ENCODE results near the gene G6PC3. TPM values are rescaled to one million over a fixed set of nuclear protein-coding genes. Genes with fewer than 3 reads are reported as not detected.

The G6PC3 gene
- polyA plus RNA-seq, 2 of the 4 experiments (the other 2 are of a cell fraction) = 104 to 130 TPM

DNA sequence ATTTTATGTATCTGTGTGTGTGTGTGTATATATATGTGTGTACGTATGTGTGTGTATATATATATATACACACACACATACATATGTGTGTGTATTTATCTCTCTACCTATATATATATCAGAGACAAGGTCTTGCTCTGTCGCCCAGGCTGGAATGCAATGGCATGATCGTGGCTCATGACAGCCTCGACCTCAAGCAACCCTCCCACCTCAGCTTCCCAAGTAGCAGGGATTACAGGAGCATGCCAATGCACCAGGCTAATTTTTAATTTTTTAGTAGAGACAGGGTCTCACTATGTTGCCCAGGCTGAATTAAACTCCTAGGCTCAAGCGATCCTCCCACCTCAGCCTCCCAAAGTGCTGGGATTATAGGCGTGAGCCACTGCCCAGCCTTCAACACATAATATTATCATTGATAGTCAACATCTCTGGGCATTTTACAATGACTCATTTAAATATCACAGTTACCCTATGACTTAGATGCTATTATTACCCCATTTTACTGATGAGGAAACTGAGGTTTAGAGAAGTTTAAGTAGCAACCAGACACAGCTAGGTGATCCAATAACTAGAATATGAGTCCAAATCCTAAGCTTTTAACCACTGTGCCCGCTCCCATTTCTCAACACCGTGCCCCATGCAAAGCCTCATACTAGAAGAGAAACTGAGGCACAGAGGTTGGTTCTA is 24.3 kb downstream of the G6PC3 start:
- DNase-seq (ENCODE audit: low read depth in 1 of 2, low spot score in 1 of 2) = no peak
- POLR2A ChIA-PET = interaction anchor here (0.6 to 2.2 kb wide), 11 partner anchors 8 to 92 kb away, joined by 3 to 16 read pairs (median 6); partner anchors contain the start of genes HDAC5 and TMUB2
- no peak for TF ChIP-seq NFE2L2 (conservative IDR thresholded peaks at IDR 0.05; ENCODE audit: low read length)
- TF ChIP-seq KDM1A (IDR thresholded peaks at IDR 0.05; ENCODE audit: low read depth) = peak; percentile 61; the same call in 1 of the 2 replicates
- 0 out of 2 replicates have a peak, but pooled peaks have one; percentile 70 for TF ChIP-seq HDAC2 (IDR thresholded peaks at IDR 0.05)
- TF ChIP-seq CHD4 (IDR thresholded peaks at IDR 0.05; ENCODE audit: borderline replicate concordance) = peak; percentile 87; the same call in 1 of the 2 replicates
- no peak for TF ChIP-seq HOXA7 (CRISPR knock-in tag; IDR thresholded peaks at IDR 0.05)
- TF ChIP-seq, protein P1, sequence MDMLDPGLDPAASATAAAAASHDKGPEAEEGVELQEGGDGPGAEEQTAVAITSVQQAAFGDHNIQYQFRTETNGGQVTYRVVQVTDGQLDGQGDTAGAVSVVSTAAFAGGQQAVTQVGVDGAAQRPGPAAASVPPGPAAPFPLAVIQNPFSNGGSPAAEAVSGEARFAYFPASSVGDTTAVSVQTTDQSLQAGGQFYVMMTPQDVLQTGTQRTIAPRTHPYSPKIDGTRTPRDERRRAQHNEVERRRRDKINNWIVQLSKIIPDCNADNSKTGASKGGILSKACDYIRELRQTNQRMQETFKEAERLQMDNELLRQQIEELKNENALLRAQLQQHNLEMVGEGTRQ (IDR thresholded peaks at IDR 0.05) = no peak
- CTCF ChIA-PET = interaction anchor here (0.6 to 39.6 kb wide), 8 partner anchors 2 to 251 kb away, joined by 3 to 1202 read pairs (median 6); partner anchors contain the start of gene HDAC5
- no peak for FAIRE-seq
- Histone ChIP-seq H3K9me3 (no peaks in the 10 kb centered on the region), H3K27ac (peak overlapping the region; percentile 92 to 94), H3K4me3 (peak overlapping the region; percentile 30; the same call in 2 of the 3 replicates), H3K4me2 (peak overlapping the region; percentile 88), H3K4me1 (peaks cover 32% of the 10 kb centered on the region)
- 92% methylated on average over 8 of the region's 8 CpGs for WGBS (ENCODE audit: missing lambda C conversion rate)
- no peak for ATAC-seq

DNA sequence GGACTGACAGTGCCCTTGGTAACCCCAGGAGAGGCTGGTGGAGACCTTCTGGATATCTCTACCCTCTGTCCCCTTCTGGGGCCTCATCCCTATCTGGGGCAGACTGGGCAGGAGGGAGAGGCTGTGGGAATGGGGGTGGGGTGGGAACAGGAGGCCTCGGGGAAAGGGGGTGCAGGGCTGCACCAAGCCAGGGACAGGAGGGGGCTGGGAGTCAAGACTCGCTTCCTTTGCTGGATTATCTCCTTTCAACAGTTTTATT is 24.8 kb downstream of the G6PC3 start:
- no peak for DNase-seq (ENCODE audit: low read depth in 1 of 2, low spot score in 1 of 2)
- TF ChIP-seq TP53 (CRISPR knock-in tag; IDR thresholded peaks at IDR 0.05) (no peak), HOXA7 (CRISPR knock-in tag; IDR thresholded peaks at IDR 0.05) (no peak), RAD21 (conservative IDR thresholded peaks at IDR 0.05 in 1 of 2, IDR thresholded peaks at IDR 0.05 in 1 of 2) (no peak), JUN (IDR thresholded peaks at IDR 0.05) (no peak), BHLHE40 (IDR thresholded peaks at IDR 0.05; ENCODE audit: low read depth, low read length) (no peak)
- TF ChIP-seq, protein P2, sequence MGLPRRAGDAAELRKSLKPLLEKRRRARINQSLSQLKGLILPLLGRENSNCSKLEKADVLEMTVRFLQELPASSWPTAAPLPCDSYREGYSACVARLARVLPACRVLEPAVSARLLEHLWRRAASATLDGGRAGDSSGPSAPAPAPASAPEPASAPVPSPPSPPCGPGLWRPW (IDR thresholded peaks at IDR 0.05) = no peak
- TF ChIP-seq, protein P3, sequence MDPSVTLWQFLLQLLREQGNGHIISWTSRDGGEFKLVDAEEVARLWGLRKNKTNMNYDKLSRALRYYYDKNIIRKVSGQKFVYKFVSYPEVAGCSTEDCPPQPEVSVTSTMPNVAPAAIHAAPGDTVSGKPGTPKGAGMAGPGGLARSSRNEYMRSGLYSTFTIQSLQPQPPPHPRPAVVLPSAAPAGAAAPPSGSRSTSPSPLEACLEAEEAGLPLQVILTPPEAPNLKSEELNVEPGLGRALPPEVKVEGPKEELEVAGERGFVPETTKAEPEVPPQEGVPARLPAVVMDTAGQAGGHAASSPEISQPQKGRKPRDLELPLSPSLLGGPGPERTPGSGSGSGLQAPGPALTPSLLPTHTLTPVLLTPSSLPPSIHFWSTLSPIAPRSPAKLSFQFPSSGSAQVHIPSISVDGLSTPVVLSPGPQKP (IDR thresholded peaks at IDR 0.05; ENCODE audit: low read depth, low read length) = no peak
- TF ChIP-seq, protein P4, sequence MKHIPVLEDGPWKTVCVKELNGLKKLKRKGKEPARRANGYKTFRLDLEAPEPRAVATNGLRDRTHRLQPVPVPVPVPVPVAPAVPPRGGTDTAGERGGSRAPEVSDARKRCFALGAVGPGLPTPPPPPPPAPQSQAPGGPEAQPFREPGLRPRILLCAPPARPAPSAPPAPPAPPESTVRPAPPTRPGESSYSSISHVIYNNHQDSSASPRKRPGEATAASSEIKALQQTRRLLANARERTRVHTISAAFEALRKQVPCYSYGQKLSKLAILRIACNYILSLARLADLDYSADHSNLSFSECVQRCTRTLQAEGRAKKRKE (CRISPR knock-in tag; IDR thresholded peaks at IDR 0.05; ENCODE audit: low read depth) = no peak
- TF ChIP-seq, protein P5, sequence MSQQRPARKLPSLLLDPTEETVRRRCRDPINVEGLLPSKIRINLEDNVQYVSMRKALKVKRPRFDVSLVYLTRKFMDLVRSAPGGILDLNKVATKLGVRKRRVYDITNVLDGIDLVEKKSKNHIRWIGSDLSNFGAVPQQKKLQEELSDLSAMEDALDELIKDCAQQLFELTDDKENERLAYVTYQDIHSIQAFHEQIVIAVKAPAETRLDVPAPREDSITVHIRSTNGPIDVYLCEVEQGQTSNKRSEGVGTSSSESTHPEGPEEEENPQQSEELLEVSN (IDR thresholded peaks at IDR 0.05; ENCODE audit: borderline replicate concordance, low read depth) = no peak
- 5% methylated on average over 2 of the region's 2 CpGs for WGBS (ENCODE audit: missing lambda C conversion rate)
- no peak for FAIRE-seq
- H3K4me2 ChIP-seq = peak overlapping the region; percentile 88
- H3K9me3 ChIP-seq = no peaks in the 10 kb centered on the region
- H3K27ac ChIP-seq = peak overlapping the region; percentile 92 to 94
- H3K4me3 ChIP-seq = peak overlapping the region; percentile 30; the same call in 2 of the 3 replicates
- POLR2A ChIA-PET = interaction anchor here (0.6 to 2.2 kb wide), 11 partner anchors 8 to 91 kb away, joined by 3 to 16 read pairs (median 6); partner anchors contain the start of genes HDAC5 and TMUB2
- CTCF ChIA-PET = interaction anchor here (0.6 to 39.6 kb wide), 8 partner anchors 1 to 250 kb away, joined by 3 to 1202 read pairs (median 6); partner anchors contain the start of gene HDAC5
- H3K4me1 ChIP-seq = peaks cover 32% of the 10 kb centered on the region
- ATAC-seq = peak; percentile 6 to 20; a peak in 5 of 6 replicates

DNA sequence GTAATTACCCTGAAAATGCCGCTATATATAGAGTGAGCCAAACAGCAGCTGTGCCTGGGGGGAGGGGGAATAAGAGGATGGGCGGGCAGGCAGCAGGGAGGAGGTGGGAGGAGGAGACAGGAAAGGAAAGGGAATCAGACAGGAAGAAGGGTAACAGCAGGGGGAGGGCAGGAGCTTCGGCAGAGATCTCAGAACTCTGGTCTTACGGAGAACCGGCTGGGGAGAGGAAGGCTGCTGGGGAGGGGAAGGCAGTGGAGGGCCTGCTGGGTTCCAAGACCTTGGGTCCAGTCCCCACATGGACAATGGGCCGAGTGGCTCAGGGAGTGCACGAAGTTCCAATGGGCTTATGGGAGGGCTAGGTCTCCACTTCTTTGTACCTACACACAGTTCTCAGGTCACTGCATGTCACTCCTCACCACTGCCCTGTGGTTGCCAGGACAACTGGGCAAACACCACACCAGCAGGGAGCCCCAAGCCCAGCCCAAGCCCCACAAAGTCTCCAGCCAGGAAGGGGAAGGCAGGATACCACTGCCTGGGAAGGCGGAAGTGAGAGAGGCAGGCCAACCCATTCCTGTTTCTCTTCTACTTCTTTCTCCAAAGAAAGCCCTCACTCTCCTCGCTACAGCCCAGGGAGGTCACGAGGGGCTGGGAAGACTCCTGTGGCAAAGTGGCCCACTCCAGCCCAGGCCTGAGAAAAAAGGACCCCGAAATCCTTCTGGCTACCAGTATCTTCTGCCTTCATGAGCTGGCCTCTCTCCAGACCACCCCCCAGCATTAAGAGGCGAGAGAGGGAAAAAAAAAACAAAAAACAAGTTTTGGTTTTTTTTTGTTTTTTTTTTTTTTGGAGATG is 25.3 kb downstream of the G6PC3 start:
- Histone ChIP-seq H3K4me1 (peaks cover 32% of the 10 kb centered on the region), H3K4me3 (peak overlapping the region; percentile 30), H3K9me3 (no peaks in the 10 kb centered on the region), H3K27ac (peak overlapping the region; percentile 92 to 94), H3K4me2 (peak overlapping the region; percentile 88)
- 19% methylated on average over 12 of the region's 12 CpGs for WGBS (ENCODE audit: missing lambda C conversion rate)
- ChIA-PET POLR2A (interaction anchor here (0.6 to 2.2 kb wide), 14 partner anchors 9 to 91 kb away, joined by 3 to 16 read pairs (median 5); partner anchors contain the start of genes HDAC5 and TMUB2), CTCF (interaction anchor here (0.6 to 39.6 kb wide), 8 partner anchors 1 to 250 kb away, joined by 3 to 1202 read pairs (median 6); partner anchors contain the start of gene HDAC5)
- ATAC-seq (peak; percentile 85 to 87), FAIRE-seq (peak; percentile 94), DNase-seq (ENCODE audit: low read depth in 1 of 2, low spot score in 1 of 2) (peak; percentile 88 to 94)
- TF ChIP-seq JUN (IDR thresholded peaks at IDR 0.05) = peak in 1 of 2 experiments; percentile 75; a peak in 3 of 5 replicates
- TF ChIP-seq POLR2A (IDR thresholded peaks at IDR 0.05; ENCODE audit: low read length) = peak; percentile 61
- TF ChIP-seq, protein P4 (CRISPR knock-in tag; IDR thresholded peaks at IDR 0.05; ENCODE audit: low read depth) = 0 out of 2 replicates have a peak, but pooled peaks have one; percentile 7
- TF ChIP-seq, protein P6, sequence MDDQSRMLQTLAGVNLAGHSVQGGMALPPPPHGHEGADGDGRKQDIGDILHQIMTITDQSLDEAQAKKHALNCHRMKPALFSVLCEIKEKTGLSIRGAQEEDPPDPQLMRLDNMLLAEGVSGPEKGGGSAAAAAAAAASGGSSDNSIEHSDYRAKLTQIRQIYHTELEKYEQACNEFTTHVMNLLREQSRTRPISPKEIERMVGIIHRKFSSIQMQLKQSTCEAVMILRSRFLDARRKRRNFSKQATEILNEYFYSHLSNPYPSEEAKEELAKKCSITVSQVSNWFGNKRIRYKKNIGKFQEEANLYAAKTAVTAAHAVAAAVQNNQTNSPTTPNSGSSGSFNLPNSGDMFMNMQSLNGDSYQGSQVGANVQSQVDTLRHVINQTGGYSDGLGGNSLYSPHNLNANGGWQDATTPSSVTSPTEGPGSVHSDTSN (IDR thresholded peaks at IDR 0.05) = 0 out of 2 replicates have a peak, but pooled peaks have one; percentile 12
- peak; percentile 80; the same call in 1 of the 2 replicates for TF ChIP-seq TFCP2L1 (CRISPR knock-in tag; IDR thresholded peaks at IDR 0.05)
- no peak for TF ChIP-seq SREBF2 (IDR thresholded peaks at IDR 0.05)
- peak in 1 of 2 experiments; percentile 40; a peak in 3 of 5 replicates for TF ChIP-seq RAD21 (conservative IDR thresholded peaks at IDR 0.05 in 1 of 2, IDR thresholded peaks at IDR 0.05 in 1 of 2)
- TF ChIP-seq, protein P7, sequence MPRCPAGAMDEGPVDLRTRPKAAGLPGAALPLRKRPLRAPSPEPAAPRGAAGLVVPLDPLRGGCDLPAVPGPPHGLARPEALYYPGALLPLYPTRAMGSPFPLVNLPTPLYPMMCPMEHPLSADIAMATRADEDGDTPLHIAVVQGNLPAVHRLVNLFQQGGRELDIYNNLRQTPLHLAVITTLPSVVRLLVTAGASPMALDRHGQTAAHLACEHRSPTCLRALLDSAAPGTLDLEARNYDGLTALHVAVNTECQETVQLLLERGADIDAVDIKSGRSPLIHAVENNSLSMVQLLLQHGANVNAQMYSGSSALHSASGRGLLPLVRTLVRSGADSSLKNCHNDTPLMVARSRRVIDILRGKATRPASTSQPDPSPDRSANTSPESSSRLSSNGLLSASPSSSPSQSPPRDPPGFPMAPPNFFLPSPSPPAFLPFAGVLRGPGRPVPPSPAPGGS (IDR thresholded peaks at IDR 0.05) = 0 out of 3 replicates have a peak, but pooled peaks have one; percentile 57
- peak; percentile 19; the same call in 1 of the 2 replicates for TF ChIP-seq MYC (IDR thresholded peaks at IDR 0.05; ENCODE audit: borderline replicate concordance, low read length)

Measured in A549 (cell line).